OCI-LY7 (cell line): ENCODE data around the gene CPB2.

ENCODE experiments used
- CTCF ChIP-seq: fragments of 200-600 bp; sonication (generic); conservative IDR thresholded peaks from 2 replicates; pipeline ENCODE4 v1.5.1; 2014; ENCODE audit warnings: mild to moderate bottlenecking, antibody characterized with exemption, low read length, moderate library complexity, mixed read lengths
- EZH2phosphoT487 ChIP-seq: fragments of 200-600 bp; sonication (generic); IDR thresholded peaks from 2 replicates; pipeline ENCODE4 v1.6.1; 2018; ENCODE audit warnings: low read depth, borderline replicate concordance, mild to moderate bottlenecking, mixed run types, antibody characterized with exemption, low read length, moderate library complexity, mixed read lengths

- no peak for TF ChIP-seq CTCF
- TF ChIP-seq EZH2phosphoT487: no peak
Observed at GRCh38 chr13:46040763-46041162, 64.1 kb downstream of the CPB2 start.
